ENCODE data around the gene POC1A.

- TF ChIP-seq CTCF (IDR thresholded peaks at IDR 0.05; ENCODE audit: poor library complexity, severe bottlenecking) (no peak), EZH2 (IDR thresholded peaks at IDR 0.05; ENCODE audit: borderline replicate concordance, insufficient read depth, low read length, poor library complexity, severe bottlenecking) (no peak), EP300 (conservative IDR thresholded peaks at IDR 0.05; ENCODE audit: poor library complexity, severe bottlenecking) (no peak), POLR2AphosphoS5 (IDR thresholded peaks at IDR 0.05) (no peak), TAF1 (IDR thresholded peaks at IDR 0.05; ENCODE audit: low read depth) (no peak), SMC3 (conservative IDR thresholded peaks at IDR 0.05; ENCODE audit: poor library complexity) (no peak), MXI1 (conservative IDR thresholded peaks at IDR 0.05; ENCODE audit: poor library complexity, severe bottlenecking) (no peak), REST (IDR thresholded peaks at IDR 0.05; ENCODE audit: borderline replicate concordance) (no peak)
Measured at GRCh38 chr3:52140000-52140399, 14.2 kb downstream of the POC1A start.

Measured in neural cell (in vitro differentiated cells).